GM18907 (cell line): ENCODE data around the gene GDI2.

Source experiments
- ATAC-seq: cut with Tn5 transposase; IDR thresholded peaks from one replicate; pipeline ENCODE4 v1.9.1; 2021; ENCODE audit warnings: mild to moderate bottlenecking, moderate library complexity; ENCODE audit not compliant: unreplicated experiment

GDI2 gene

GRCh38 chr10:5746197-5746596, 67.0 kb downstream of the GDI2 start:
- ATAC-seq = no peak

GRCh38 chr10:5744849-5745248, 68.4 kb downstream of the GDI2 start:
- no peak for ATAC-seq

DNA sequence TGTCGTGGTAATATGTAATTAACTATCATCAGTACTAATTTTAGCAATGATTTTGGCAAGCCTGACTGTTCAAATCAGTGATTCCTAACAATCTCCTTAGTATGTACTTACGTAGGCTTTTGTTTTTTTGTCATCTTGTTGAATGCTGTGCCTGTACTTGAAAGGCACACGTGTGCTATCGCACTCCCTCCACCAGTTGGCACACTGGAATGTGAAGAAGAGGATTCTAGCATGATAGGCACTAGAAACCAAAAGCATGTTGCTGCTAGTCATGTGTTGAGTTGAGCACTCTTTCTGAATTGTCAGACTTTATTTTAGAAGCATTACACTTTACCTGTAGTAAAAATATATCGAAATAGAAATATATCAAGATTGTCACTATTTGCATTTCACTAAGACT, 69.5 kb downstream of the GDI2 start:
- ATAC-seq = no peak

- ATAC-seq = no peak
These were observed 71.1 kb downstream of the GDI2 start for GRCh38 chr10:5742116-5742515.

- ATAC-seq = no peak
These were observed 72.0 kb downstream of the GDI2 start for GRCh38 chr10:5741276-5741675.

DNA sequence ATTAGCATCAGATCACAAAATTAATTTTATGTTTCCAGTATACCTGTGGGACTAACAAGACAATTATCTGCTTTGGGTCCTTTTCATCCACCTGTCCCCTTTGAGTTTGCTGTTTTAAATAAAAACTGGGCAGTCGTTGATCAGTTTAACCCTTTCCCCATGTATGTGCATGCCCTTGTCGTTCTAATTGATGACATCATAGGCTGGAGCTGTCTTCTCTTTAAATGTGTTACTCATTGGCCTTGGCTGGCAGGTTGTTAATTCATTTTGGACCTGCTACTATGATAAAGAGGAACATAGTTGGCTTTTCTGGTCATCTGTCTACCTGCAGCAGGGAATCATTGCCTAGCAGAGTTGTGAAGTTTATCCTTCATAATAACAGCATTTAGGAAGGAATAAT, 74.8 kb downstream of the GDI2 start:
- ATAC-seq = no peak

GRCh38 chr10:5737352-5737751, 75.9 kb downstream of the GDI2 start:
- ATAC-seq = no peak

DNA sequence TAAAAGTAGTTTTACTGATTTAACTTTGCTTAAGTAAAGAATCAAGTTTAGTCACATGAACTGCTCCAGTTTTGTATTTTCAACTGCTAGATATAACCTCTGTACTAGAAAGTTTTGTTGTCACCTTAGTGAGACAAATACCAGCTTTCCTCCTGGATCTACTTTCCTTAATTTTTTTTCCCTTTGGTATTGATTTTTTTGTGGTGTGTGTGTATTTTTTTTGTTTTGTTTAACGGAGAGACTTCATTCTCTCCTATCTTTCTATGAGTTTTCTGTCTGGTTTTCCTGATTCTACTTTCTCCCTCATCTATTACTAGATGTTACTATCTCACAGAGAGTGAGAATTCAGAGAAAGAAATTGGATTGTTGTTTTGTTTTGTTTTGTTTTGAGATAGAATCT, 76.6 kb downstream of the GDI2 start:
- ATAC-seq = no peak

DNA sequence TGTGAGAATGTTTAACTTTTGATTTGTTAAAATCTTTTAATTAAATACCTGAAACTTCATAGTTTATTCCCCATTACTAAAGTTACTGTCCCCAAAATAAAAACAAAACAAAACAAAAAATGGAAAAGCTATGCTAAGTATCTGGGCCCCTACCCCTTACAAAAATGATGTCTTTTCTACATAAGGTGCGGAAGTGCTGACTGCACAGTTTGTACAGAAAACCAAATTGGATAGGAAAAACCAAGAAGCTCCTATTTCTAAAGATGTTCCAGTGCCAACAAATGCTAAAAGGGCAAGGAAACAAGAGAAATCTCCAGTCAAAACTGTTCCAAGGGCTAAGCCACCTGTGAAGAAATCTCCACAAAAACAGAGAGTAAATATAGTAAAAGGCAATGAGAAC, 78.1 kb downstream of the GDI2 start:
- no peak for ATAC-seq

DNA sequence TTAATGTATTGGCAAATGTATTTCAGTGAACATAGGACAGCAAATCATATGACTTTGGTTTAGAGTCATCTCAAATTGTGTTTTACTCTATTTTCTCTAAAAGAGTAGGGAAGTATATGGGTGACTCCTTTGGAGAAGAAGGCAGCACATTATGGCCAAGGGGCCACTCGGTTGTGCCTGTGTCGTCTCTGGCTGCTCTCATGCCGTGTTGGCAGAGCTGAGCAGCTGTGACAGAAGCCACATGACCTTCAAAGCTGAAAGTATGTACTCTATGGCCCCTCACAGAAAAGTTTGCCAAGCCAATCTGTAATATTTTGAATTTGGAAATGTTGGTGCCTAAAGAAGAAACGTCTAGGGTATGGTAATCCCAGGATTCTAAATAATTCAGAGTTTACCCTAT, 81.1 kb downstream of the GDI2 start:
- ATAC-seq = no peak

GRCh38 chr10:5731559-5731958, 81.7 kb downstream of the GDI2 start:
- ATAC-seq = no peak

- no peak for ATAC-seq
These were observed 82.5 kb downstream of the GDI2 start for GRCh38 chr10:5730766-5731165.

DNA sequence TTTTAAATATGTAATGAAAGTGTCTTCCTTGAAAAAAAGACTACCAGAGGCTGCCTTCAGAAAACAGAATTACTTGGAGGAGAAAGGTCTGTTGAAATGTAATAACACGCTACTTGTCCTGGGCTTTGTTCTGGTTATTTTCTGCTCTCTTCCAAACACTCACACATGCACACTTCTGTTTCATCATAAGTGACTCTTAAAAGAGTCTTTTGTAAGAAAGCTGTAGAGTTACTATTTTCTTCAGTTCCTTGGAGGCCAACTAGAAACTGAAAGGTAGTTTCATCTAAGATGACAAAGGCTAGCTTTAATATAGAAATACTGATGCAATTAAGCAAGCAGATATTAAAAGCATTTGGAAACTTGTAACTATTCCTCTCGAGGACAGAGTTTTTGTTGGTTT, 89.5 kb downstream of the GDI2 start:
- ATAC-seq = no peak

DNA sequence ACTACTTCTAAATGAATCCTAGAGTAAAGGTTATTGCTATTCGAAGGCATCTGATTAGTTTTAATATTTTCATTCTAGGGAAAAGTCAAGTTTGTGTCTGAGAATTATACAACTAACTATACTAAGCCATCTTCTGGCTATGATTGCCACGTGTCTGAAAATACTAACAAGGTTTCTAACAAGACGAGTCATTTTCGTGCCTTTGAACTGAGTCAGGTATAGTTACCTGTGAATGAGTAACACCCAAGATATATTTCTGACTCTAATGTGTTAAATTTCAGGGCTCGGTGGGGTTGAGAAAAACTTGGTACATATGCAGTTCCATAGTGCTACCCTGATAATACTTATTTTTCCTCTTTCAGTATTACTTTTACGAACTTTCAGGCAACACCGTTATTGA, 93.1 kb downstream of the GDI2 start:
- ATAC-seq = no peak

GRCh38 chr10:5719546-5719945, 93.7 kb downstream of the GDI2 start:
- no peak for ATAC-seq
